GM21526 (cell line): Measurements from ENCODE around the gene FBXO5.
A peak's percentile ranks its signal among the peaks of the same experiment; 100 is the strongest.
"Not testable (repeated sequence)": the region's sequence is repeated elsewhere in the genome, so short reads cannot be mapped to it uniquely, and the experiment has no call there.

Experiments used
- ATAC-seq: cut with Tn5 transposase; IDR thresholded peaks from one replicate; pipeline ENCODE4 v1.9.1; 2021; ENCODE audit warnings: moderate library complexity; ENCODE audit not compliant: unreplicated experiment, low FRiP score

Gene FBXO5

GRCh38 chr6:152982904-152983636 lies at the start of gene FBXO5:
TSS of gene FBXO5 (minus strand) at chr6:152983041. CDS start at chr6:152982959, 82 bp downstream.
- peak; percentile 83 for ATAC-seq

GRCh38 chr6:153032255-153032882 lies 49.5 kb upstream of the FBXO5 start:
- no peak for ATAC-seq

DNA sequence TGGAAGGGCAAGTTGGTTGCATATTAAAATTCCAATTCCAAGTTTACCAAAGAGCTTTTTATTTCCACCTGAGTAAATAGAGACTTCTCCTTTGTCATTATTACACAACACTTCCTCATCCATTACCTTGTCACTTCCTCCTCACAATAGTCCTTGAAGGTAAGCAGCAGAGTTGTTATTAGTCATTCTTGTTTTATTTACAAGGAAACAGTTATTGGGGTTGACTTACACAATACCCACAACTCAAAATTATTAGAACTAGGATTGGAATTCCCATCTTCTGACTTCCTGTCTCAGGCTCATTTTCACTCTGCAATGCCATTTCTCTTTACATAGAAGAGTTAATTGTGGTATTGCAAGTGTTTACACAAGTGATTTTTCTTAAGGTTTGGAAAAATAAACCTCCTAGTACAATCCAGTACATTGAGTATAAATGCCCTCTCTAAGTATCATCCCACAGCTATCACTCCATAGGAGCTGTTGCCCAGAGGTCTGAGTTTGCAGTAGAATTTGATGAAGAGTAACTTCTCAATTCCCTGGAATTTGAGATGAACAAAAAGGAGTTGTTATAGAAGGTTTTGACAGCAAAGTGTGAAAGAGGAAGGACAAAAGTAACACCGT lies 48.6 kb upstream of the FBXO5 start:
- ATAC-seq = no peak

DNA sequence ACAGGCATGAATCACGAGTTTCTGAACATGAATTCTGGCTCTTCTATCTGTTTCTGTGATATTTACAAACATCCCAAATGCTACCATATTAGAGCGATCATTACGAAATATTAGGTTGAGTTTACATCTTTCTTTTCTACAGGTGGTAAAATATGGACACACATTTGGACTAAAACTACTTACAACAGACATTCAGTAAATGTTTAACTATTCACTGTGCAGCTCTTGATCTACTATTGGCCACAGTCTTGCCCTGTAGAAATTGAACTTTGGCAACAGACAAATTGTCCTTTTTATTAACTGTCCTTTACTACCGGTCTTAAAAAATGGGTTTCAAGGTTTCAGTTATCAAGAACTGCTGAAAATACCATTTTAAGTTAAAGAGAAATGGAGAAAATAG lies 46.1 kb upstream of the FBXO5 start:
- ATAC-seq = no peak

DNA sequence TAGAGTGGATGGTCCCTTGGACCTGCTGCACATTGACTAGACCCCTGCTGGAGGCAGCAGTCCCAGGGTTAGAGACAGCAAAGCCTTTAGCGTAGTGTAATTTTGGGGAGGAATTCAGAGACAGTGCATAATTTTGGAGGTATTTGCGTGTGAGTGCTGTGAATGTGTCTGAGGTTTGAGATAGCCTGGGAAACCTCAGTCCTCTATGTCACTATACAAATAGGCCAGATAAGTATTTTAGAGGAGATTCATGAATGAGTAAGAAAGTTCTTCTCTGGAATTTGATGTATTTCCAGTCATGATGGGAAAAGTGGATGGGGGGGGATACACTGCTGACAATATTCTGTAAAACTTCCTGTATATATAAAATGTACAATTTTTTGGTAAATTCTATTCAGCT lies 45.4 kb upstream of the FBXO5 start:
- no peak for ATAC-seq

- no peak for ATAC-seq
Observed at GRCh38 chr6:153027480-153027879, 44.6 kb upstream of the FBXO5 start.

DNA sequence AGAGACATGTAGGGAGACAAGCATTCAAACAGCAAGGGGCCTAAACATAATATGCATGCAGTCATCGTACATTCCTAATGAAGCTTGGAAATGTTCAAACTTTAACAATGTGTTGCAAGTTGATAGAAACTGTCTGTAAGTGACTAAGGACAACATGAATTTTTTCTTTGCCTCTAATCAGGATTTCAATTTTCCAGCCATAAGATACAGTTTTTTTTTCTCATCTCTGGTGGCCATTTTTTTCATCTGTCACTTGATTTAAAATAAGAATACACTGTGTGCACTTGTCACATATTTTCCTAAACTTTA lies 41.8 kb upstream of the FBXO5 start:
- no peak for ATAC-seq

DNA sequence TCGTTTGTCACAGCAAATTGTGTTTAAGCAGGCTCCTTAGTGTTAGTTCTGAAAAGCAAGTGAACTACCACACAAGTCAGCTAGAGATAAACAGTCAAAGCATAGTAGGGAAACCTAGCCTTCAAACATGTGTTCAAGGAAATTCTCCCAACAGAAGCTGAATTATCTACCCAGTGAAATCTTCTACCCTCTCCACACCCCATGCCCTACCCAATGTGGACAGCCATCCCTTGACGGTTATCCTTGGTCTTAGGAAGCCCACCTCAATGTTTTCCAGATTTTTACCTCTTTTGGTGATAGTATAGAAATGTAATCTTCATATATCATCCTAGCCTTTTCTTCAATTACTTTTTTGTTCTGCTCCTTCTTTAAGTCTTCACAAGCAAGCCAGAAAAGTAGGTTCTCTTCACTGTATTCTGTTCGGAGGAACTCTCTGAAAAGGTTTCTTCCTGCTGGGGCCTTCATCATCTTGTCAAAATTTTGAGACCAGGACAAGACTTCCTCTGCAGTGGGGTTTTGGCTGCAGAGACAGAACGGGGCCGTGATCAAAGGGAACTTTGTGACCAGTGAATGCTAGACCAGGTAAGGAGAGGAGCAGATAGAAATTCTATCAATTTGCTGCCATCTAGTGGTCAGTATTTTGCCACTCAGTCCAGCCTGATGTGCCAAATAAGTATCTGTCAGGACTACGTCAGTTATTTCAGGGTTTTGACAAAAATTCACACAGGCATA lies 41.3 kb upstream of the FBXO5 start:
- peak; percentile 99 for ATAC-seq

- ATAC-seq = no peak
Observed at GRCh38 chr6:153018355-153018754, 35.5 kb upstream of the FBXO5 start.

- ATAC-seq = no peak
Observed at GRCh38 chr6:153016846-153017245, 34.0 kb upstream of the FBXO5 start.

DNA sequence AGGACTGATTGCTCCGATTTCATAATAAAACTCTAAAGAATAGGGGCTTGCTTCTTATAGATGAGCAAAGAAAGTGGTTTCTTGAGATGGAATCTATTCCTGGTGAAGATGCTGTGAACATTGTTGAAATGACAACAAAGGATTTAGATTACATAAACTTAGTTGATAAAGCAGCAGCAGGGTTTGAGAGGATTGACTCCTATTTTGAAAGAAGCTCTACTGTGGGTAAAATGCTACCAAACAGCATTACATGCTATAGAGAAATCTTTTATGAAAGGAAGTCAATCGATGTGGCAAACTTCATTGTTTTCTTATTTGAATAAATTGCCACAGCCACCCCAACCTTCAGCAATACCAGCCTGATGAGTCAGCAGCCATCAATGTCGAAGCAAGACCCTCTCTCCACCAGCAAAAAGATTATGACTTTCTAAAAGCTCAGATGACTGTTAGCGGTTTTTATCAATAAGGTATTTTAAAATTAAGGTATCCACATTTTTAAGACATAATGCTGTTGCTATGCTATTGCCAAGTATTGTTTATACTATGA lies 32.3 kb upstream of the FBXO5 start:
- ATAC-seq = no peak

GRCh38 chr6:153013438-153013837 lies 30.6 kb upstream of the FBXO5 start:
- no peak for ATAC-seq

- no peak for ATAC-seq
Observed at GRCh38 chr6:153012856-153013255, 30.0 kb upstream of the FBXO5 start.

DNA sequence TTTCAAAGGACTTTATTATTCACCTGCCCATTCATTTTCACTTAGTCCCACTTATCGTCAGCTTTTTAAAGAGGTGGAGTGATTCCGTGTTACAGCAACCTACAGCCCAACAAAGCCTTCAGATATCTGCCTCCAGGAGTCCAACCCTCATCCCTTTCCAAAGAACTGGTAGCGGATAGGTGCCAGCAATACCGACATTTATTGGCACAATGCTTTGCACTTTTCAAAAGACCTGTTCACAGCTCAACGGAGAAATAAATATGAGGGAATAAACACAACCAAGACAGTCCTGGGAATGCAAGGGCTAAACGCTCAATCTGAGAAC lies 20.5 kb upstream of the FBXO5 start:
- no peak for ATAC-seq

GRCh38 chr6:153002613-153003365 lies 19.9 kb upstream of the FBXO5 start, which contains the start of gene MTRF1L:
TSS of gene MTRF1L (minus strand) at chr6:153002709. CDS start at chr6:153002685, 24 bp downstream.
- peak; percentile 96 for ATAC-seq

GRCh38 chr6:153001767-153002612 lies 19.1 kb upstream of the FBXO5 start:
- peak; percentile 22 for ATAC-seq

GRCh38 chr6:153000790-153001189 lies 17.9 kb upstream of the FBXO5 start:
- not testable (repeated sequence) for ATAC-seq

GRCh38 chr6:153000243-153000642 lies 17.4 kb upstream of the FBXO5 start:
- no peak for ATAC-seq

GRCh38 chr6:152999538-152999937 lies 16.7 kb upstream of the FBXO5 start:
- ATAC-seq = not testable (repeated sequence)
